ENCODE results near the gene PHF23. TPM values are rescaled to one million over a fixed set of nuclear protein-coding genes. Genes with fewer than 3 reads are reported as not detected.

Gene PHF23
- total RNA-seq, 1 donor from 2014 or later, result 78.0 TPM

DNA sequence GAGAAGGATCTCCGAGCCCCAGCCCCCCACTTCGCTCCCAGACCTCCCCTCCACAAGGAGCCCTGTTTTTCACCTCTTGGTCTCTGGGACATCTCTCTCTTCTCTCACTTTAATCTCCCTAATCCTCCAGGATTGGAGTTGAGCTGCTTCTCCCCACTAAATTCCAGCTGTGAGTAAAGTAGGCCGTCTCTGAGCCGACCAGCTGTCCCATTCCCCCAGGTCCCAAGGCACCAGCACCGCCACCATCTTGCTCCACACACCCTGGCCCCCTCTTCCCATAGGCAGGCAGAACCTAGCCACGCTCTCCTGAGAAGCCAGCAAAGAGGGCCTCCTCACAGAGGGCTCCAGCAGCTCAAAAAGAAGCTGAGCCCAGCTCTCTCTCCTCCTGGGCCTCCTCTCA is 20.5 kb downstream of the PHF23 start:
- no peaks in the 10 kb centered on the region for H3K27me3 ChIP-seq (ENCODE audit: insufficient read depth, low read length)
- H2AFZ ChIP-seq (ENCODE audit: low read depth, low read length), result no peak overlapping the region
- DNase-seq (ENCODE audit: low read depth) (no peak), FAIRE-seq (no peak)
- H3K36me3 Mint-ChIP-seq (ENCODE audit: low read depth, unreplicated experiment), result peaks cover 14% of the 10 kb centered on the region
- peak overlapping the region; percentile 96 for H3K4me3 Mint-ChIP-seq (ENCODE audit: unreplicated experiment)
- no peak overlapping the region for H3K4me2 ChIP-seq (ENCODE audit: low read length)
- H3K4me3 ChIP-seq (ENCODE audit: insufficient read depth, low read depth, low read length), result no peak overlapping the region
- peak overlapping the region; percentile 36 for H3K27ac Mint-ChIP-seq (ENCODE audit: unreplicated experiment)
- no peaks in the 10 kb centered on the region for H3K9me3 ChIP-seq (ENCODE audit: insufficient read depth, low read depth, low read length)
- H3K4me1 Mint-ChIP-seq (ENCODE audit: low read depth, unreplicated experiment), result peaks cover 27% of the 10 kb centered on the region
- TF ChIP-seq CTCF (IDR thresholded peaks at IDR 0.05; ENCODE audit: insufficient read depth, low read depth, low read length) (no peak), EZH2 (IDR thresholded peaks at IDR 0.05; ENCODE audit: insufficient read depth, low read length) (no peak)
- H3K9ac ChIP-seq (ENCODE audit: low read length), result no peak overlapping the region
- H3K27me3 Mint-ChIP-seq (ENCODE audit: low read depth, unreplicated experiment), result no peaks in the 10 kb centered on the region
- peaks cover 13% of the 10 kb centered on the region for H3K36me3 ChIP-seq (ENCODE audit: insufficient read depth, low read length)
- no peaks in the 10 kb centered on the region for H3K9me3 Mint-ChIP-seq (ENCODE audit: unreplicated experiment)
- H3K27ac ChIP-seq (ENCODE audit: low read depth, low read length), result no peak overlapping the region
- peaks cover 55% of the 10 kb centered on the region for H3K79me2 ChIP-seq (ENCODE audit: insufficient read depth, low read length)
- peaks cover 61% of the 10 kb centered on the region for H4K20me1 ChIP-seq (ENCODE audit: insufficient read depth, low read length)
- peaks cover 42% of the 10 kb centered on the region for H3K4me1 ChIP-seq (ENCODE audit: insufficient read depth, low read length)

DNA sequence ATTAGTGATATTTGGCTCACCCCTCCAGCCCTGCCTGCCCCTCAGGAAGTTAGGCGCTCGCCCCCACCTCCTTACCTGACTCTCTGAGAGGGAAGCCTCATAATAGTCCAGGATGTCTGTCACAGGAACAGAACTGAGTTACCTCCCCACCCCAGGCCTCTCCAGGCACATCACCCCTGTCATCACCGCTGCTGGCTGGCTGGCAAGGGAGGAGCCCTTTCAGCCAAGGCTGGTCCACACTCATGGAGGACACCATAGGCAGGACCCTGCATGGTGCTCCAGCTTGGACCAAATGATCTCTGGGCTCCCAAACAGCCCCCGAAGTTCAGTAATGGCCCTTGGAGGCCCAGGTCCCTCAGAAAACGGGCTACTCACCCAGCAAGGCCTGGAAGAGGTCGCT is 21.1 kb downstream of the PHF23 start:
- Mint-ChIP-seq H3K9me3 (ENCODE audit: unreplicated experiment) (no peaks in the 10 kb centered on the region), H3K27ac (ENCODE audit: unreplicated experiment) (no peak overlapping the region), H3K4me3 (ENCODE audit: unreplicated experiment) (peak overlapping the region; percentile 96), H3K4me1 (ENCODE audit: low read depth, unreplicated experiment) (peaks cover 31% of the 10 kb centered on the region), H3K36me3 (ENCODE audit: low read depth, unreplicated experiment) (peaks cover 12% of the 10 kb centered on the region), H3K27me3 (ENCODE audit: low read depth, unreplicated experiment) (no peaks in the 10 kb centered on the region)
- H3K27ac ChIP-seq (ENCODE audit: low read depth, low read length), result no peak overlapping the region
- H3K27me3 ChIP-seq (ENCODE audit: insufficient read depth, low read length), result no peaks in the 10 kb centered on the region
- peaks cover 9% of the 10 kb centered on the region for H3K36me3 ChIP-seq (ENCODE audit: insufficient read depth, low read length)
- peaks cover 45% of the 10 kb centered on the region for H3K4me1 ChIP-seq (ENCODE audit: insufficient read depth, low read length)
- H3K9me3 ChIP-seq (ENCODE audit: insufficient read depth, low read depth, low read length), result no peaks in the 10 kb centered on the region
- no peak overlapping the region for H3K4me3 ChIP-seq (ENCODE audit: insufficient read depth, low read depth, low read length)
- H2AFZ ChIP-seq (ENCODE audit: low read depth, low read length), result no peak overlapping the region
- peak overlapping the region; percentile 87 for H3K4me2 ChIP-seq (ENCODE audit: low read length)
- peaks cover 61% of the 10 kb centered on the region for H4K20me1 ChIP-seq (ENCODE audit: insufficient read depth, low read length)
- H3K79me2 ChIP-seq (ENCODE audit: insufficient read depth, low read length), result peaks cover 61% of the 10 kb centered on the region
- FAIRE-seq, result no peak
- peak overlapping the region; percentile 75 for H3K9ac ChIP-seq (ENCODE audit: low read length)
- no peak for TF ChIP-seq EZH2 (IDR thresholded peaks at IDR 0.05; ENCODE audit: insufficient read depth, low read length)
- DNase-seq (ENCODE audit: low read depth), result no peak

DNA sequence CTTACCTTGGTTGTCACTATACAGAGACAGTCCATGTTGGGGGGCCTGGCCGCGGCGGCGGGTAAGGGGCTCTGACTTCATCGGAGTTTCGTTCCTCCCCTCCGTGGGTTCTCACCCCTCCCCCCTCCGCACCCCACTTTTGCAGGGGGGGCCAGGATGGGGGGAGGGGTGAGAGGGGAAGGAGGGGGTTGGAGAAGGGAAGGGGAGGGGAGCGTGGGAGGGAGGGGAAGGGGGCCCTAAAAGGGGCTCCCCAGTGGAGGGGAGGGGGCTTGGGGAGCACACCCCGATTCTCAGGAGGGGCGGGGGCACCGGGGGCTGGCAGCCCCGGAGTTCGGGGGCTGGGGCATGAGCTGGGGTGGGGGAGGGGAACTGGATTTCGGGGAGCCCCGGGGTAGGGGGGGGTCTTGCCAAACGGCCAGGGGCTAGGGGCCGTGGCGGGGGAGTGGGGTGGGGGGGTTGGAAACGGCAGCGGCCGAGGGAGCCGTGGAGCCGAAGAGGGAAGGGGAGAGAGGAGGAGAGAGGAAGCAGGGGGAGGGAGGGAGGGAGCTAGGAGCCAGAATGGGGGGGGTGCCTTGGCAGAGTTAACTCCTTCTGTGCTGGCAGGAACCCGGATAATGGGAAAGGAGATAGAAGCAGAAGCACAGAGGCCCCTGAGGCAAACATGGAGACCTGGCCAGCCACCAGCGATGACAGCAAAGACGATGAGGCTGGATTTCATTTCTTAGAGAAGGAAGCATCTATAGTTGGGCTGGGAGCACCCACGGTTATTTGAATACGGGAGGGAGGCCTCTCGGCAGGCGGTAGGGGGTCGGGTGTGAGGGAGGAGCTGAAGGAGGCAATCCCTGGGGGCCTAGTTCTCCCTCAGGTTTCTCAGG is 21.9 kb downstream of the PHF23 start:
- peak; percentile 59 for DNase-seq (ENCODE audit: low read depth)
- Histone ChIP-seq H2AFZ (ENCODE audit: low read depth, low read length) (no peak overlapping the region), H3K36me3 (ENCODE audit: insufficient read depth, low read length) (peaks cover 3% of the 10 kb centered on the region), H3K4me3 (ENCODE audit: insufficient read depth, low read depth, low read length) (peak overlapping the region; percentile 65), H3K4me1 (ENCODE audit: insufficient read depth, low read length) (peaks cover 45% of the 10 kb centered on the region), H3K4me2 (ENCODE audit: low read length) (peak overlapping the region; percentile 92), H3K79me2 (ENCODE audit: insufficient read depth, low read length) (peaks cover 64% of the 10 kb centered on the region), H3K27me3 (ENCODE audit: insufficient read depth, low read length) (no peaks in the 10 kb centered on the region), H3K9me3 (ENCODE audit: insufficient read depth, low read depth, low read length) (no peaks in the 10 kb centered on the region), H3K27ac (ENCODE audit: low read depth, low read length) (no peak overlapping the region), H3K9ac (ENCODE audit: low read length) (peak overlapping the region; percentile 79), H4K20me1 (ENCODE audit: insufficient read depth, low read length) (peaks cover 60% of the 10 kb centered on the region)
- H3K27me3 Mint-ChIP-seq (ENCODE audit: low read depth, unreplicated experiment), result no peaks in the 10 kb centered on the region
- peaks cover 10% of the 10 kb centered on the region for H3K36me3 Mint-ChIP-seq (ENCODE audit: low read depth, unreplicated experiment)
- peak overlapping the region; percentile 96 for H3K4me3 Mint-ChIP-seq (ENCODE audit: unreplicated experiment)
- no peaks in the 10 kb centered on the region for H3K9me3 Mint-ChIP-seq (ENCODE audit: unreplicated experiment)
- no peak for FAIRE-seq
- H3K27ac Mint-ChIP-seq (ENCODE audit: unreplicated experiment), result peak overlapping the region; percentile 80
- H3K4me1 Mint-ChIP-seq (ENCODE audit: low read depth, unreplicated experiment), result peaks cover 32% of the 10 kb centered on the region
- no peak for TF ChIP-seq CTCF (IDR thresholded peaks at IDR 0.05; ENCODE audit: insufficient read depth, low read depth, low read length)
- no peak for TF ChIP-seq EZH2 (IDR thresholded peaks at IDR 0.05; ENCODE audit: insufficient read depth, low read length)
